Endothelial cell (in vitro differentiated cells): Measurements from ENCODE around the gene MED12L. TPM values are rescaled to one million over a fixed set of nuclear protein-coding genes. Genes with fewer than 3 reads are reported as not detected.

Experiments used
- DNase-seq: peaks from one replicate; pipeline ENCODE4 v3.0.0; 2021; ENCODE audit warnings: low spot score
- H3K27ac Mint-ChIP-seq: one replicate; pipeline ENCODE4 v1.8.0; 2021; ENCODE audit warnings: mixed read lengths, inconsistent platforms; ENCODE audit not compliant: unreplicated experiment
- H3K27me3 Mint-ChIP-seq: one replicate; pipeline ENCODE4 v1.8.0; 2021; ENCODE audit warnings: mild to moderate bottlenecking, moderate library complexity, mixed read lengths, inconsistent platforms; ENCODE audit not compliant: unreplicated experiment
- H3K36me3 Mint-ChIP-seq: one replicate; pipeline ENCODE4 v1.8.0; 2021; ENCODE audit warnings: mild to moderate bottlenecking, low read depth, mixed read lengths, inconsistent platforms; ENCODE audit not compliant: unreplicated experiment
- H3K4me1 Mint-ChIP-seq: one replicate; pipeline ENCODE4 v1.8.0; 2021; ENCODE audit warnings: mild to moderate bottlenecking, mixed read lengths, inconsistent platforms; ENCODE audit not compliant: unreplicated experiment
- H3K4me3 Mint-ChIP-seq: one replicate; pipeline ENCODE4 v1.8.0; 2021; ENCODE audit warnings: mild to moderate bottlenecking, mixed read lengths, inconsistent platforms; ENCODE audit not compliant: unreplicated experiment
- H3K9me3 Mint-ChIP-seq: one replicate; pipeline ENCODE4 v1.8.0; 2021; ENCODE audit warnings: mixed read lengths, inconsistent platforms; ENCODE audit not compliant: unreplicated experiment
- total RNA-seq: library from RNA; stranded (reverse); fragmentation: NEBNext Ultra II Directional; extraction: Animal tissue kit (Norgen Biotek cat#: 25700); gene quantifications from one replicate; pipeline ENCODE4 v1.2.1, GENCODE V29; 2021; ENCODE audit not compliant: unreplicated experiment
- TF ChIP-seq, protein P1 (sequence below): fragments of 200-600 bp; sonication (generic); IDR thresholded peaks from one replicate; pipeline ENCODE4 v1.5.0; 2021; ENCODE audit warnings: antibody characterized with exemption; ENCODE audit not compliant: unreplicated experiment

Gene MED12L
- total RNA-seq, 1 donor from 2014 or later: 4.4 TPM

DNA sequence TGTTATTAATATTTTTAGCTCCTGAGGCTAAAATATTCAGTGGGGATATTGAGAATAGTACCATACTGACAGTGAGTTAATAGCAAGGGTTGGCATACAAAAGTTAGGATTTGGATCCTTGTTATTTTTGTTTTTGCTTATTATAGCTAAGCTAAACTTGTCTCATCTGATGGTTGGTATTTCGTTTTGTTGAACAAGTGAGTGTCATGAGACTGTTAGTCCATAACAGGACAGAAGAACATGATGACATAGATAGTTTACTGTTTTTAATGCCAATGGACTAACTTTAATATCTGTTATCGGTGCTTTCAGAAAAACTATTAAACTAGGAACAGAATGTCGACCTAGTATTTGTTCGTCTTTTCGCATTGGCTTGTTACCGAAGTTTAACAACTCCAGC is 69.1 kb downstream of the MED12L start:
- Mint-ChIP-seq H3K27ac (no peak overlapping the region), H3K27me3 (no peaks in the 10 kb centered on the region), H3K9me3 (no peaks in the 10 kb centered on the region), H3K36me3 (no peaks in the 10 kb centered on the region), H3K4me3 (no peak overlapping the region), H3K4me1 (peaks cover 3% of the 10 kb centered on the region)
- DNase-seq: no peak
- TF ChIP-seq, protein P1, sequence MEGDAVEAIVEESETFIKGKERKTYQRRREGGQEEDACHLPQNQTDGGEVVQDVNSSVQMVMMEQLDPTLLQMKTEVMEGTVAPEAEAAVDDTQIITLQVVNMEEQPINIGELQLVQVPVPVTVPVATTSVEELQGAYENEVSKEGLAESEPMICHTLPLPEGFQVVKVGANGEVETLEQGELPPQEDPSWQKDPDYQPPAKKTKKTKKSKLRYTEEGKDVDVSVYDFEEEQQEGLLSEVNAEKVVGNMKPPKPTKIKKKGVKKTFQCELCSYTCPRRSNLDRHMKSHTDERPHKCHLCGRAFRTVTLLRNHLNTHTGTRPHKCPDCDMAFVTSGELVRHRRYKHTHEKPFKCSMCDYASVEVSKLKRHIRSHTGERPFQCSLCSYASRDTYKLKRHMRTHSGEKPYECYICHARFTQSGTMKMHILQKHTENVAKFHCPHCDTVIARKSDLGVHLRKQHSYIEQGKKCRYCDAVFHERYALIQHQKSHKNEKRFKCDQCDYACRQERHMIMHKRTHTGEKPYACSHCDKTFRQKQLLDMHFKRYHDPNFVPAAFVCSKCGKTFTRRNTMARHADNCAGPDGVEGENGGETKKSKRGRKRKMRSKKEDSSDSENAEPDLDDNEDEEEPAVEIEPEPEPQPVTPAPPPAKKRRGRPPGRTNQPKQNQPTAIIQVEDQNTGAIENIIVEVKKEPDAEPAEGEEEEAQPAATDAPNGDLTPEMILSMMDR: no peak

DNA sequence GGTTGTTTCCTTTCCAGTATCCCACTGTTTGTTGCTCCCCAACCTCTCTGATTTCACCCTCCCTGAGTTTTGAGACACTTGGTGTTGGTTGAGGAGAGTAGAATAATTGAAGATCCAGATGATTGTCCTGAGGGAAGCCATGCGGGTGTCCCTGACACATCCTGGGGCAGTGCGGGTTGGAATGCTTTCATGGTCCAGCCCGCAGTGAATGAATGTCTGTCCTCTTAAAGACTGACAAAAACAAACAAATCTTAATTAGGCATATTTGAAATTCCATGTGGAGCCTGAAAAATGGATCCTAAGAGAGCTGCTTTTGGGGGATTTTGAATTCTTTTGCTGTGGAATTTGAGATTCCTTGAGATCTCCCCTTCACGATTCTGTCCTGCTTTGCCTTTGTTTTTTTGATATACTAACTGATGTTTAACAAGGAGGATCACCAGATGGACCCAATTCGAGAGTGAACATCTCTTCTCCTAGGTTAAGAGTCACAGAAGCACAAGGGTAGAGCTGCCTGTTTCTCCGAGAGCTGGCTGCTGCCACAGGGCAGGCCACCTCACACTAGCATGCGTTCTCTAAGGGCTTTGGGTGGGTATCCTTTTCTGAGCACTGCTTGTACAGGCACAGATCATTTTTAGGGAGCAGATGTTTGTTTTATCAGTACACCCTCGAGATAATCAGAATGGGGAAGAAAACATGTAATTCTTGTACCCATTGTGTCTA is 70.1 kb downstream of the MED12L start:
- Mint-ChIP-seq H3K4me1 (peaks cover 3% of the 10 kb centered on the region), H3K9me3 (no peaks in the 10 kb centered on the region), H3K27ac (no peak overlapping the region), H3K4me3 (no peak overlapping the region), H3K27me3 (no peaks in the 10 kb centered on the region), H3K36me3 (no peaks in the 10 kb centered on the region)
- TF ChIP-seq, protein P1: no peak
- no peak for DNase-seq

DNA sequence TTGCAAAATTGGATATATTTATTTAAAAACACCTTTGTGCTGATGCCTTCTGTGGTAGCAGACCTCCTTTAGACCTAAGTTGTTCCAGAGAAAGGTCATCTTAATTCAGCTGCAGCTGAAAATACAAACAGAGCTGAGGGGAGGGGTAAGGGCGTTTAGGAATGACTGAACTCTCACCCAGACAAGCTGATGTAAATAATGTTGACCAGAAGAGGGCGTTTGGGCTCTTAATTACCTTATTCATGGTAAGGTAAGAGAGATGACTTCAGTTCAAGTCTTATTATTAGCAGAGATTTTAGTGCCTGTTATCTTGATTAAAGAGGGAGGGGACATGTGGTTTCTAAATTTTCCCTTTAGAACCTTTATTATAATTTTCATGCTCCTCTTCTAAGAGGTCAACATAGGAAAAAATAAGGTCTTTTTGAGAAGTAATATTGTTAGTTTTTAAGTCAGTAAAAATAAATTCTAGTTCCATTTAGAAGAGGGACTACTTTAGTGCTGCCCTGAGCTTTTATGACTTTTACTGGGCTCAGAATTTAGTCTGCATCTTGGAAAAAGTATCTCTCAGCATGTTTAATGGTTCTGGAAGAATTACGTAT is 71.3 kb downstream of the MED12L start:
- Mint-ChIP-seq H3K9me3 (no peaks in the 10 kb centered on the region), H3K4me1 (peaks cover 3% of the 10 kb centered on the region), H3K4me3 (no peak overlapping the region), H3K27me3 (peaks cover 2% of the 10 kb centered on the region), H3K27ac (no peak overlapping the region), H3K36me3 (no peaks in the 10 kb centered on the region)
- TF ChIP-seq, protein P1: peak; percentile 63
- DNase-seq: peak; percentile 45

DNA sequence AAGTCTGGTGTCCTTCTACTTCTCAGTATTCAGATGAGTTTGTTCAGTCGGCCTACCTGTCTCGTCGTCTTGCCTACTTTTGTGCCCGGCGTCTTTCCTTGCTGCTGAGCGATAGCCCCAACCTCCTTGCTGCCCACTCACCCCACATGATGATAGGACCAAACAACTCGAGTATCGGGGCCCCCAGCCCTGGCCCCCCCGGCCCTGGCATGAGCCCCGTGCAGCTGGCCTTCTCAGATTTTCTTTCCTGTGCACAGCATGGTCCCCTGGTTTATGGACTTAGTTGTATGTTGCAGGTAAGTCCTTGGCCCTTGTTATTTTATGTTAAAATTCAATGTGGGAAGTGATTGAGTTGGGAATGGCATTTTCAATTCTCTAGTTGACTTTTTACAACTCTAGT is 74.3 kb downstream of the MED12L start:
- Mint-ChIP-seq H3K27ac (no peak overlapping the region), H3K36me3 (no peaks in the 10 kb centered on the region), H3K4me1 (peaks cover 3% of the 10 kb centered on the region), H3K9me3 (no peaks in the 10 kb centered on the region), H3K4me3 (no peak overlapping the region), H3K27me3 (peaks cover 2% of the 10 kb centered on the region)
- no peak for DNase-seq
- TF ChIP-seq, protein P1: no peak

DNA sequence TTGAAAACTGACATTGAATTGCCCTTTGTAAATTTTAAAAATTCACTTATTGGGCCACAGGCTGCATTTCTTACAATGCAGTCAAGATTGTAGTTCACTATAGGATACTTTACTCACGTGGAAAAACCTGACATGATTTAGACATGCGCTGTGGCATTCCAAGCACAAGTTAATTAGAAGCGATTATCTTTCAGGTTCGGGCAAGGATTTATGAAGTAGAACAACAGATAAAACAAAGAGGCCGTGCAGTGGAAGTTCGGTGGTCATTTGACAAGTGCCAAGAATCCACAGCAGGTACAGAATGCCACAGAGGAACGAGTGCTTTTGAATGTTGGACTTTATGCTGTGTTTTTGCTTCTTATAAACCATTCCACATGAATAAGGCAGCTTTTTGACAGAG is 79.8 kb downstream of the MED12L start:
- TF ChIP-seq, protein P1: no peak
- Mint-ChIP-seq H3K4me3 (no peak overlapping the region), H3K4me1 (no peaks in the 10 kb centered on the region), H3K9me3 (no peaks in the 10 kb centered on the region), H3K27me3 (peaks cover 2% of the 10 kb centered on the region), H3K36me3 (no peaks in the 10 kb centered on the region), H3K27ac (no peak overlapping the region)
- no peak for DNase-seq
